ENCODE measurements around the gene ROM1. TPM values are rescaled to one million over a fixed set of nuclear protein-coding genes. Genes with fewer than 3 reads are reported as not detected.

The ROM1 gene
- total and polyA plus RNA-seq, 2 experiments from 2014 or later: 0.24 to 0.65 TPM

DNA sequence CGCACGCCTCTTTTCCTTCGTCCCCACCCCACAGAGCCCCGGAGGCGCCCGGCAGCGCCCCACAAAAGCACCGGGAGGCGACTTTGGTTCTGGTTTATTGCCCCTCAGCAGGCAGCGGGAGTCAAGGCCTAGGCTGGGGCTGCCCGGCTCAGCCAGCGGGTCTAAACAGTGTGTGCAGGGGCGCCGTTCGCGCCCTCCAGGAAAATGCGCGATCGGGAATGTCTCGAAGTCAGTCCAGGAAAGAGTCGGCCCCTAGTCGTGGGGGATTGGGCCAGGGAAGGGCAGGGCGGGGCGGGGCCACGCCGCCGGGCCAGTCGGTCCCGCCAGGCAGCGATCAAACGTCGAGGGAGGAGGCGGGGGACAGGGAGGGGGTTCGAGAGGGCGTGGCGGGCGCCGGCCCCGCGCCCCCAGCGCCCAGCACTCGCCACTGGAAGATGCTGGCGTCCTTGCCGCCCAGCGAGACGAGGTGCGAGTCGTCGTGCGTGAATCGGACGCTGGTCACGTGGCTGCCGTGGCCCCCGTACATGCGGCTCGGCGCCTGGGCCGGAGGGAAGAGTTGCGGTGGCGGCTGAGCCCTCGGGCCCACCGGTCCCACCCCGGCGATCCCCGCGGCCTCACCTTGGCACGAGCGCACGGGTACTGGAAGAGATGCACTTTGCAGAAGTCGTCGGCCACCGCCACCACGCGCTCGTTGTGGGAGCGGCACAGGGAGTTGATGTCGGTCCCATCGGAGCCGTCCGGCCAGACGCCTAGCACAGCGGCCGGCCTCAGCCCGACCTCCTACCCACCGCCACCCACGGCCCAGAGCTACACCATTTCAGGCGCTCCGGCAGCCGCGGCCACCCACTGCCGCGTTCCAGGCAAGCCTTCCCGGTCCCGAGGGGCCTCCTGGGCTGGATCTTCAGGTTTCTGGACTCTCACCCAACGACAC lies 10.7 kb upstream of the ROM1 start:
- peak overlapping the region; percentile 97 for H3K27ac Mint-ChIP-seq
- Histone ChIP-seq H3K79me2 (replicated peaks; ENCODE audit: insufficient read depth) (peaks cover 23% of the 10 kb centered on the region), H3K4me1 (ENCODE audit: insufficient read depth) (peaks cover 20% of the 10 kb centered on the region; the same call in 1 of the 2 replicates), H3K27ac (ENCODE audit: low read depth) (peak overlapping the region; percentile 95), H3K4me3 (peak overlapping the region; percentile 96), H3K27me3 (ENCODE audit: insufficient read depth) (peaks cover 43% of the 10 kb centered on the region), H3K4me2 (peak overlapping the region; percentile 99), H3K9me2 (ENCODE audit: insufficient read depth) (no peaks in the 10 kb centered on the region), H3K36me3 (ENCODE audit: insufficient read depth) (peaks cover 7% of the 10 kb centered on the region; the same call in 1 of the 2 replicates), H2AFZ (peak overlapping the region; percentile 98), H4K20me1 (replicated peaks; ENCODE audit: insufficient read depth) (peaks cover 10% of the 10 kb centered on the region), H3F3A (replicated peaks; ENCODE audit: low read depth) (peaks cover 28% of the 10 kb centered on the region)
- H3K36me3 Mint-ChIP-seq (ENCODE audit: low read depth): peaks cover 42% of the 10 kb centered on the region
- H3K4me3 Mint-ChIP-seq: peak overlapping the region; percentile 91
- peak; percentile 14 for ATAC-seq
- peak; percentile 73 for DNase-seq (ENCODE audit: low spot score)
- peaks cover 32% of the 10 kb centered on the region for H3K27me3 Mint-ChIP-seq (ENCODE audit: insufficient read depth, low read depth, poor library complexity)
- H3K4me1 Mint-ChIP-seq: peaks cover 59% of the 10 kb centered on the region
- TF ChIP-seq ZNF462 (CRISPR knock-in tag; IDR thresholded peaks at IDR 0.05) (no peak), EZH2phosphoT487 (IDR thresholded peaks at IDR 0.05; ENCODE audit: unreplicated experiment) (no peak), EZH2 (IDR thresholded peaks at IDR 0.05; ENCODE audit: low read depth, unreplicated experiment) (peak; percentile 41), CREB1 (CRISPR knock-in tag; IDR thresholded peaks at IDR 0.05; ENCODE audit: low read depth) (no peak), ZNF114 (CRISPR knock-in tag; IDR thresholded peaks at IDR 0.05) (no peak), JUNB (IDR thresholded peaks at IDR 0.05; ENCODE audit: unreplicated experiment) (no peak), POLR2AphosphoS5 (IDR thresholded peaks at IDR 0.05; ENCODE audit: low read depth) (peak; percentile 29; the same call in 1 of the 2 replicates)
- TF ChIP-seq, protein P1, sequence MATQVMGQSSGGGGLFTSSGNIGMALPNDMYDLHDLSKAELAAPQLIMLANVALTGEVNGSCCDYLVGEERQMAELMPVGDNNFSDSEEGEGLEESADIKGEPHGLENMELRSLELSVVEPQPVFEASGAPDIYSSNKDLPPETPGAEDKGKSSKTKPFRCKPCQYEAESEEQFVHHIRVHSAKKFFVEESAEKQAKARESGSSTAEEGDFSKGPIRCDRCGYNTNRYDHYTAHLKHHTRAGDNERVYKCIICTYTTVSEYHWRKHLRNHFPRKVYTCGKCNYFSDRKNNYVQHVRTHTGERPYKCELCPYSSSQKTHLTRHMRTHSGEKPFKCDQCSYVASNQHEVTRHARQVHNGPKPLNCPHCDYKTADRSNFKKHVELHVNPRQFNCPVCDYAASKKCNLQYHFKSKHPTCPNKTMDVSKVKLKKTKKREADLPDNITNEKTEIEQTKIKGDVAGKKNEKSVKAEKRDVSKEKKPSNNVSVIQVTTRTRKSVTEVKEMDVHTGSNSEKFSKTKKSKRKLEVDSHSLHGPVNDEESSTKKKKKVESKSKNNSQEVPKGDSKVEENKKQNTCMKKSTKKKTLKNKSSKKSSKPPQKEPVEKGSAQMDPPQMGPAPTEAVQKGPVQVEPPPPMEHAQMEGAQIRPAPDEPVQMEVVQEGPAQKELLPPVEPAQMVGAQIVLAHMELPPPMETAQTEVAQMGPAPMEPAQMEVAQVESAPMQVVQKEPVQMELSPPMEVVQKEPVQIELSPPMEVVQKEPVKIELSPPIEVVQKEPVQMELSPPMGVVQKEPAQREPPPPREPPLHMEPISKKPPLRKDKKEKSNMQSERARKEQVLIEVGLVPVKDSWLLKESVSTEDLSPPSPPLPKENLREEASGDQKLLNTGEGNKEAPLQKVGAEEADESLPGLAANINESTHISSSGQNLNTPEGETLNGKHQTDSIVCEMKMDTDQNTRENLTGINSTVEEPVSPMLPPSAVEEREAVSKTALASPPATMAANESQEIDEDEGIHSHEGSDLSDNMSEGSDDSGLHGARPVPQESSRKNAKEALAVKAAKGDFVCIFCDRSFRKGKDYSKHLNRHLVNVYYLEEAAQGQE (IDR thresholded peaks at IDR 0.05; ENCODE audit: unreplicated experiment): no peak
- TF ChIP-seq, protein P2, sequence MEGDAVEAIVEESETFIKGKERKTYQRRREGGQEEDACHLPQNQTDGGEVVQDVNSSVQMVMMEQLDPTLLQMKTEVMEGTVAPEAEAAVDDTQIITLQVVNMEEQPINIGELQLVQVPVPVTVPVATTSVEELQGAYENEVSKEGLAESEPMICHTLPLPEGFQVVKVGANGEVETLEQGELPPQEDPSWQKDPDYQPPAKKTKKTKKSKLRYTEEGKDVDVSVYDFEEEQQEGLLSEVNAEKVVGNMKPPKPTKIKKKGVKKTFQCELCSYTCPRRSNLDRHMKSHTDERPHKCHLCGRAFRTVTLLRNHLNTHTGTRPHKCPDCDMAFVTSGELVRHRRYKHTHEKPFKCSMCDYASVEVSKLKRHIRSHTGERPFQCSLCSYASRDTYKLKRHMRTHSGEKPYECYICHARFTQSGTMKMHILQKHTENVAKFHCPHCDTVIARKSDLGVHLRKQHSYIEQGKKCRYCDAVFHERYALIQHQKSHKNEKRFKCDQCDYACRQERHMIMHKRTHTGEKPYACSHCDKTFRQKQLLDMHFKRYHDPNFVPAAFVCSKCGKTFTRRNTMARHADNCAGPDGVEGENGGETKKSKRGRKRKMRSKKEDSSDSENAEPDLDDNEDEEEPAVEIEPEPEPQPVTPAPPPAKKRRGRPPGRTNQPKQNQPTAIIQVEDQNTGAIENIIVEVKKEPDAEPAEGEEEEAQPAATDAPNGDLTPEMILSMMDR (conservative IDR thresholded peaks at IDR 0.05; ENCODE audit: low read depth in 2 of 2): peak in 1 of 2 experiments; percentile 15; a peak in 1 of 4 replicates
- H3K9me3 Mint-ChIP-seq: no peaks in the 10 kb centered on the region; the same call in 2 of the 3 replicates

Measured in GM23338 (cell line).